Activated CD4-positive, alpha-beta memory T cell treated with anti-CD3 and anti-CD28 coated beads for 36 hours (primary cell): ENCODE measurements around the gene KAT6B. TPM values are rescaled to one million over a fixed set of nuclear protein-coding genes. Genes with fewer than 3 reads are reported as not detected.
"Not testable (repeated sequence)": the region's sequence is repeated elsewhere in the genome, so short reads cannot be mapped to it uniquely, and the experiment has no call there.

Experiments used
- CTCF ChIA-PET: fragments of 350-600 bp; sonication (Branson Sonifier 250); formaldehyde crosslinking; loops from one replicate; lab custom pipeline; 2021; ENCODE audit warnings: antibody characterized with exemption, inconsistent platforms; lab: Charles Lee
- POLR2A ChIA-PET: fragments of 350-600 bp; sonication (Branson Sonifier 250); formaldehyde crosslinking; loops from one replicate; lab custom pipeline; 2021; ENCODE audit warnings: antibody characterized with exemption; lab: Charles Lee
- DNase-seq: peaks from one replicate; pipeline ENCODE4 v3.0.0-alpha.2; 2020
- H3K27ac Mint-ChIP-seq: one replicate; pipeline ENCODE4 v1.8.0; 2021; ENCODE audit warnings: mixed read lengths
- H3K27me3 Mint-ChIP-seq: one replicate; pipeline ENCODE4 v1.8.0; 2021; ENCODE audit warnings: mixed read lengths
- H3K36me3 Mint-ChIP-seq: one replicate; pipeline ENCODE4 v1.8.0; 2021; ENCODE audit warnings: mixed read lengths
- H3K4me1 Mint-ChIP-seq: one replicate; pipeline ENCODE4 v1.8.0; 2021; ENCODE audit warnings: low read depth, mixed read lengths
- H3K4me3 Mint-ChIP-seq: one replicate; pipeline ENCODE4 v1.8.0; 2021; ENCODE audit warnings: mild to moderate bottlenecking, mixed read lengths
- H3K9me3 Mint-ChIP-seq: one replicate; pipeline ENCODE4 v1.8.0; 2021; ENCODE audit warnings: mixed read lengths
- intact Hi-C: fragments of 100-400 bp; cut with micrococcal nuclease; formaldehyde crosslinking; loops from one replicate; pipeline ENCODE4 v1.15.1; 2023
- total RNA-seq, 2 experiments: library from RNA; stranded (reverse); gene quantifications; one replicate each; pipeline ENCODE4 v1.2.3, GENCODE V29; 2021

The KAT6B gene
- total RNA-seq, 2 experiments from 2014 or later, result 17.4 to 20.5 TPM

GRCh38 chr10:75040576-75040975 is 214.2 kb downstream of the KAT6B start:
- no peaks in the 10 kb centered on the region for H3K27me3 Mint-ChIP-seq
- H3K27ac Mint-ChIP-seq, result no peak overlapping the region
- no peak for DNase-seq
- CTCF ChIA-PET, result no interaction called here
- H3K9me3 Mint-ChIP-seq, result no peaks in the 10 kb centered on the region
- H3K4me1 Mint-ChIP-seq, result peaks cover 67% of the 10 kb centered on the region
- intact Hi-C loops, result loop anchor here (5.0 kb wide), 1 partner anchor 197 kb away; the partner anchor contains the start of gene COMTD1
- POLR2A ChIA-PET, result no interaction called here
- H3K36me3 Mint-ChIP-seq, result no peaks in the 10 kb centered on the region
- no peak overlapping the region for H3K4me3 Mint-ChIP-seq

GRCh38 chr10:75042292-75042974 is 216.0 kb downstream of the KAT6B start:
- intact Hi-C loops, result loop anchor here (1.0 to 5.0 kb wide), 4 partner anchors 8 to 457 kb away; partner anchors contain the start of genes COMTD1 and SAMD8
- POLR2A ChIA-PET, result interaction anchor here (1.5 to 1.8 kb wide), 2 partner anchors 8 to 69 kb away, joined by 4 to 6 read pairs; partner anchors contain the start of gene SAMD8
- peak overlapping the region; percentile 12 for H3K4me3 Mint-ChIP-seq

GRCh38 chr10:75043256-75044131 is 217.1 kb downstream of the KAT6B start:
- Mint-ChIP-seq H3K9me3 (no peaks in the 10 kb centered on the region), H3K4me3 (peak overlapping the region; percentile 69), H3K36me3 (no peaks in the 10 kb centered on the region), H3K4me1 (peaks cover 49% of the 10 kb centered on the region), H3K27ac (peak overlapping the region; percentile 90), H3K27me3 (no peaks in the 10 kb centered on the region)
- ChIA-PET POLR2A (interaction anchor here (1.5 to 1.8 kb wide), 2 partner anchors 9 to 68 kb away, joined by 4 to 6 read pairs; partner anchors contain the start of gene SAMD8), CTCF (interaction anchor here (1.0 to 1.5 kb wide), 2 partner anchors 10 kb away, joined by 3 to 4 read pairs; no protein-coding TSS in a partner anchor)
- DNase-seq, result peak; percentile 77
- intact Hi-C loops, result loop anchor here (2.0 to 5.0 kb wide), 2 partner anchors 67 to 194 kb away; partner anchors contain the start of genes COMTD1 and SAMD8

More at GRCh38 chr10:75042292-75042974, 216.0 kb downstream of the KAT6B start:
- H3K27ac Mint-ChIP-seq, result peak overlapping the region; percentile 88
- DNase-seq, result peak; percentile 42
- no peaks in the 10 kb centered on the region for H3K9me3 Mint-ChIP-seq
- no peaks in the 10 kb centered on the region for H3K36me3 Mint-ChIP-seq
- CTCF ChIA-PET, result interaction anchor here (1.0 kb wide), 2 partner anchors 9 to 23 kb away, joined by 3 read pairs; no protein-coding TSS in a partner anchor
- H3K27me3 Mint-ChIP-seq, result no peaks in the 10 kb centered on the region
- peaks cover 59% of the 10 kb centered on the region for H3K4me1 Mint-ChIP-seq

GRCh38 chr10:75048669-75049098 is 222.3 kb downstream of the KAT6B start:
- CTCF ChIA-PET, result no interaction called here
- Mint-ChIP-seq H3K27me3 (no peaks in the 10 kb centered on the region), H3K4me3 (peak overlapping the region; percentile 14), H3K4me1 (peaks cover 31% of the 10 kb centered on the region), H3K9me3 (no peaks in the 10 kb centered on the region), H3K27ac (peak overlapping the region; percentile 55), H3K36me3 (no peaks in the 10 kb centered on the region)
- DNase-seq, result peak; percentile 51
- intact Hi-C loops, result no loop called here
- POLR2A ChIA-PET, result interaction anchor here (1.3 kb wide), 1 partner anchor 162 kb away, joined by 3 read pairs; the partner anchor contains the start of gene VDAC2

GRCh38 chr10:75049316-75050148 is 223.1 kb downstream of the KAT6B start:
- intact Hi-C loops, result no loop called here

GRCh38 chr10:75050149-75050919 is 223.9 kb downstream of the KAT6B start:
- DNase-seq, result no peak
- ChIA-PET POLR2A (interaction anchor here (1.2 kb wide), 1 partner anchor 61 kb away, joined by 3 read pairs; the partner anchor contains the start of gene SAMD8), CTCF (no interaction called here)
- Mint-ChIP-seq H3K4me1 (peaks cover 20% of the 10 kb centered on the region), H3K9me3 (no peaks in the 10 kb centered on the region), H3K27ac (no peak overlapping the region), H3K27me3 (no peaks in the 10 kb centered on the region), H3K4me3 (no peak overlapping the region), H3K36me3 (no peaks in the 10 kb centered on the region)
- intact Hi-C loops, result no loop called here

More at GRCh38 chr10:75049316-75050148, 223.1 kb downstream of the KAT6B start:
- ChIA-PET CTCF (no interaction called here), POLR2A (interaction anchor here (1.3 kb wide), 1 partner anchor 161 kb away, joined by 3 read pairs; the partner anchor contains the start of gene VDAC2)
- Mint-ChIP-seq H3K4me1 (peaks cover 23% of the 10 kb centered on the region), H3K27ac (peak overlapping the region; percentile 35), H3K27me3 (no peaks in the 10 kb centered on the region), H3K36me3 (no peaks in the 10 kb centered on the region), H3K4me3 (no peak overlapping the region), H3K9me3 (no peaks in the 10 kb centered on the region)
- DNase-seq, result no peak

GRCh38 chr10:75051308-75051707 is 224.9 kb downstream of the KAT6B start:
- DNase-seq, result no peak
- peaks cover 18% of the 10 kb centered on the region for H3K4me1 Mint-ChIP-seq
- no peaks in the 10 kb centered on the region for H3K9me3 Mint-ChIP-seq
- H3K4me3 Mint-ChIP-seq, result no peak overlapping the region
- H3K27me3 Mint-ChIP-seq, result no peaks in the 10 kb centered on the region
- ChIA-PET POLR2A (interaction anchor here (1.2 kb wide), 1 partner anchor 60 kb away, joined by 3 read pairs; the partner anchor contains the start of gene SAMD8), CTCF (no interaction called here)
- intact Hi-C loops, result no loop called here
- H3K27ac Mint-ChIP-seq, result no peak overlapping the region
- H3K36me3 Mint-ChIP-seq, result no peaks in the 10 kb centered on the region

GRCh38 chr10:75055896-75056406 is 229.6 kb downstream of the KAT6B start:
- H3K36me3 Mint-ChIP-seq, result not testable (repeated sequence)

GRCh38 chr10:75057680-75058079 is 231.3 kb downstream of the KAT6B start:
- no peak for DNase-seq
- ChIA-PET CTCF (no interaction called here), POLR2A (no interaction called here)
- Mint-ChIP-seq H3K4me3 (no peak overlapping the region), H3K36me3 (no peaks in the 10 kb centered on the region), H3K9me3 (no peaks in the 10 kb centered on the region), H3K27me3 (no peaks in the 10 kb centered on the region), H3K27ac (no peak overlapping the region), H3K4me1 (no peaks in the 10 kb centered on the region)
- intact Hi-C loops, result no loop called here

More at GRCh38 chr10:75055896-75056406, 229.6 kb downstream of the KAT6B start:
- intact Hi-C loops, H3K4me3 Mint-ChIP-seq, H3K27ac Mint-ChIP-seq, CTCF ChIA-PET, DNase-seq, H3K4me1 Mint-ChIP-seq, H3K9me3 Mint-ChIP-seq, H3K27me3 Mint-ChIP-seq, POLR2A ChIA-PET: not testable (repeated sequence)

GRCh38 chr10:75058161-75058560 is 231.8 kb downstream of the KAT6B start:
- POLR2A ChIA-PET, result no interaction called here

More at GRCh38 chr10:75058161-75058560, 231.8 kb downstream of the KAT6B start:
- intact Hi-C loops, result no loop called here
- Mint-ChIP-seq H3K27ac (no peak overlapping the region), H3K27me3 (no peaks in the 10 kb centered on the region), H3K9me3 (peaks cover 2% of the 10 kb centered on the region), H3K36me3 (no peaks in the 10 kb centered on the region), H3K4me3 (no peak overlapping the region), H3K4me1 (no peaks in the 10 kb centered on the region)
- DNase-seq, result no peak
- CTCF ChIA-PET, result no interaction called here
